ENCODE measurements around the gene SRCAP. TPM values are rescaled to one million over a fixed set of nuclear protein-coding genes. Genes with fewer than 3 reads are reported as not detected.
"Not testable (repeated sequence)": the region's sequence is repeated elsewhere in the genome, so short reads cannot be mapped to it uniquely, and the experiment has no call there.

Gene SRCAP
- total RNA-seq, 4 donors from 2014 or later, result 15.9 to 40.4 (median 30.0) TPM

DNA sequence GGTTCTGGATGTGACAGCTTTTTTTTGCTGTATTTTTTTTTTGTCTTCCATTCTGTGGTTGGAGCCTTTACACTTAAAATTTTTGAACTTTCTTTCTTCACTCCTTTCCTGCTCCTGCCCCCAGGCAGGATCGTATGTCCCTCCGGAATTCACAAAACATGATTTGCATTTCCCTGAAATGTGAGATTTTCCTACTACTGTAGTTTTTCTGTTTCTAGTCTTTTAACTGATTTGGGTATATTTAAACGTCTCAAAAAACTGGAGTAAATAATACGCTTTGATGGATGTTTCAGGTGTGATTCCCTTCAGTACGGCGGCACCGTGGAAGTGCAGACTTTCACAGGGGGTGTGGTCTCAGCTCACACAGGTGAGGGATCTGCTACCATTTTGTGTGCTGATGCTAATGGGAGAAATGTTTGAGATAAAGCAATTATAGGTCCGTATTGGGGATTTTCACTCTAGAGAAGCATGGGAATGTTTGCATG, 686 bp downstream of the SRCAP start:
- TF ChIP-seq, protein P1, sequence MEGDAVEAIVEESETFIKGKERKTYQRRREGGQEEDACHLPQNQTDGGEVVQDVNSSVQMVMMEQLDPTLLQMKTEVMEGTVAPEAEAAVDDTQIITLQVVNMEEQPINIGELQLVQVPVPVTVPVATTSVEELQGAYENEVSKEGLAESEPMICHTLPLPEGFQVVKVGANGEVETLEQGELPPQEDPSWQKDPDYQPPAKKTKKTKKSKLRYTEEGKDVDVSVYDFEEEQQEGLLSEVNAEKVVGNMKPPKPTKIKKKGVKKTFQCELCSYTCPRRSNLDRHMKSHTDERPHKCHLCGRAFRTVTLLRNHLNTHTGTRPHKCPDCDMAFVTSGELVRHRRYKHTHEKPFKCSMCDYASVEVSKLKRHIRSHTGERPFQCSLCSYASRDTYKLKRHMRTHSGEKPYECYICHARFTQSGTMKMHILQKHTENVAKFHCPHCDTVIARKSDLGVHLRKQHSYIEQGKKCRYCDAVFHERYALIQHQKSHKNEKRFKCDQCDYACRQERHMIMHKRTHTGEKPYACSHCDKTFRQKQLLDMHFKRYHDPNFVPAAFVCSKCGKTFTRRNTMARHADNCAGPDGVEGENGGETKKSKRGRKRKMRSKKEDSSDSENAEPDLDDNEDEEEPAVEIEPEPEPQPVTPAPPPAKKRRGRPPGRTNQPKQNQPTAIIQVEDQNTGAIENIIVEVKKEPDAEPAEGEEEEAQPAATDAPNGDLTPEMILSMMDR (IDR thresholded peaks at IDR 0.05), result no peak

DNA sequence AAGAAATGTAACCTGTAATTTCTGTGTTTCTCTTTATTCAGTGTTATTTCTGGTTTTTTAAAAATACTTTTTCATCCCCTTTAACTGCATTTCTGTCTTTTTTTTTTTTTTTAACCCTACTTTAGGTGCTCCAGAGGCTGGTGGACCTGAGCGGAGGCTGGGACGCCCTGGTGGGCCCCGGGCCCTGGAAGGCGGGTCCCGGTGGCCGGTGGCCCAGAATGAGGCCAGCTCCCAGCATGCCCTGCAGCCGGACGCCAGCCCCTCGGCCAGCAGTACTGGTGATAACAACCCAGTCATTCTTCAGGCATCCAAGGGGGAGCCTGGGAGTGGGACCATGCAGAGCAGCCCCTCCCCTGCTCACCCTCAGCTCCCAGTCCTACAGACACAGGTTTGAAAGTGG, 1.5 kb downstream of the SRCAP start:
- TF ChIP-seq, protein P1 (IDR thresholded peaks at IDR 0.05), result no peak
- no peak for DNase-seq (ENCODE audit: low spot score)
- no peak for ATAC-seq (ENCODE audit: low FRiP score)

More for the DNA sequence above, 686 bp downstream of the SRCAP start:
- ATAC-seq (ENCODE audit: low FRiP score) (no peak), DNase-seq (ENCODE audit: low spot score) (no peak)

DNA sequence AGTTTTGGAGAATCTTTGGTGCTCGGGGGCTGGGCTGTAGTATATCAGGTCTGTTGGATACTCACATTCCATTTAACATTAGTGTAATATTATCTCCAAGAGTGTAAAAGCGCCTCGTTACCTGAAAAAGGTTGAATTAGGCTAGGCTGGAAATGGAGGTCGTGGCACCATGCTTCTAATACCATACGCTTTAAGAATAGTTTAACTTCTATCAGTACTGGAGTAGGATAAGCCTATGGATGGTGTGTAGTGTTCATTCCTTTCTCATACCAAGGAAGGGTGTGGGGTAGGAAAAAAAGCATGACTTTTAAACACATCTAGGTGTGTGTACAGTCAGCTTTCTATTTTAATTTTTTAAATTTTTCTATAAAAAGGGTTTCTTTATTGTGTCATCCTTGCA, 2.0 kb downstream of the SRCAP start:
- TF ChIP-seq, protein P1 (IDR thresholded peaks at IDR 0.05), result no peak
- DNase-seq (ENCODE audit: low spot score) (no peak), ATAC-seq (ENCODE audit: low FRiP score) (no peak)

DNA sequence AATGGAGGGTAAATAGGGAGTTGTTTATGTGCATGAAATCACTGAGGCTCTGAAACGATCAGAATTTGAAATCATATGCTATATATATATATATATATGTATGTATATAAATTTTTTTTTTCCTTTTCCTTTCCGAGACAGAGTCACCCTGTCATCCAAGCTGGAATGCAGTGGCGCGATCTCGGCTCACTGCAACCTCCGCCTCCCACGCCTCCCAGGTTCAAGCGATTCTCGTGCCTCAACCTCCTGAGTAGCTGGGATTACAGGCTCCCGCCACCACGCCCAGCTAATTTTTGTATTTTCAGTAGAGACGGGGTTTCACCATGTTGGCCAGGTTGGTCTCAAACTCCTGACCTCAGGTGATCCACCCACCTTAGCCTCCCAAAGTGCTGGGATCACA, 4.1 kb downstream of the SRCAP start:
- not testable (repeated sequence) for ATAC-seq (ENCODE audit: low FRiP score)

DNA sequence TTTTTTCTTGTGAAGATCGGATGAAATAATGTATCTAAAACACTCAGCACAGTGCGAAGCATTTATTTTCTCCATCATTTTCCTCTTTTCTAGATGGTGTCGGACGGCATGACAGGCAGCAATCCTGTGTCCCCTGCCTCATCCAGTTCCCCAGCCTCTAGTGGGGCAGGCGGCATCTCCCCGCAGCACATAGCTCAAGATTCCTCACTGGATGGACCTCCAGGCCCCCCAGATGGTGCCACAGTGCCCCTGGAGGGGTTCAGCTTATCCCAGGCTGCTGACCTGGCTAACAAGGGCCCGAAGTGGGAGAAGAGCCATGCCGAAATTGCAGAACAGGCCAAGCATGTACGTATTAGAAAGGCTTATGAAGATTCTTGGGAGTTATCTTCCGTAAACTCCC, 5.0 kb downstream of the SRCAP start:
- no peak for DNase-seq (ENCODE audit: low spot score)
- no peak for ATAC-seq (ENCODE audit: low FRiP score)

More for the DNA sequence above, 4.1 kb downstream of the SRCAP start:
- DNase-seq (ENCODE audit: low spot score), result not testable (repeated sequence)

DNA sequence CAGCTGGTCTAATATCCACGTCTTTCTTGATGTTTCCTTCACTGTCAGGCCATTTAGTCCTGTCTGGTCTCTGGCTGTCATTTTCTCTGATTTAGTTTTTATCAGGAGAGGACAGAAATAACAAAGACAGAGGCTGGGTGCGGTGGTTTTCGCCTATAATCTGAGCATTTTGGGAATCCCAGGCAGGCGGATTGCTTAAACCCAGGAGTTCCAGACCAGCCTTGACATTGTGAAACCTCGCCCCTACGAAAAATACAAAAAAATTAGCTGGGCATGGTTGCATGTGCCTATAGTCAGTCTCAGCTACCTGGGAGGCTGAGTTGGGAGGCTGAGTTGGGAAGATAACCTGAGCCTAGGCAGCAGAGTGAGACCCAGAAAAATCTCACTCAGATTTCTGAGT, 7.1 kb downstream of the SRCAP start:
- DNase-seq (ENCODE audit: low spot score) (no peak), ATAC-seq (ENCODE audit: low FRiP score) (no peak)
- TF ChIP-seq, protein P1 (IDR thresholded peaks at IDR 0.05), result no peak

More for the DNA sequence above, 5.0 kb downstream of the SRCAP start:
- TF ChIP-seq, protein P1 (IDR thresholded peaks at IDR 0.05), result no peak

DNA sequence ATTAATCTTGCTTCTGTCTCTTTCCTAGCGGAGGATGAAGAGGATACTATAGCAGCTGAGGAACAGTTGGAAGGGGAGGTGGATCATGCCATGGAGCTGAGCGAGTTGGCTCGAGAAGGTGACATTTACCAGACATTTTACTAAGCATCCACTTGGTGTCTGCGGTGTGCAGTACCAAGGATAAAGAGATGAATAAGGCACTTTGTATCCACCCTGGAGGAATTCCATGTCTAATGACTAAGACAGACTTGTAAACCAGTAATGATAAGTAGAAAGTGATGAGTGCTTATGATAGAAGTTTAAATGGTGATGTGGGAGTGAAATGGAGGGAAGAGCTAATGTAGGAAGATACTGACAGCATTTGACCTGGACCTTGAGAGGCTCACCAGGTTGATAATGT, 12.0 kb downstream of the SRCAP start:
- TF ChIP-seq, protein P1 (IDR thresholded peaks at IDR 0.05), result no peak
- ATAC-seq (ENCODE audit: low FRiP score) (no peak), DNase-seq (ENCODE audit: low spot score) (no peak)

DNA sequence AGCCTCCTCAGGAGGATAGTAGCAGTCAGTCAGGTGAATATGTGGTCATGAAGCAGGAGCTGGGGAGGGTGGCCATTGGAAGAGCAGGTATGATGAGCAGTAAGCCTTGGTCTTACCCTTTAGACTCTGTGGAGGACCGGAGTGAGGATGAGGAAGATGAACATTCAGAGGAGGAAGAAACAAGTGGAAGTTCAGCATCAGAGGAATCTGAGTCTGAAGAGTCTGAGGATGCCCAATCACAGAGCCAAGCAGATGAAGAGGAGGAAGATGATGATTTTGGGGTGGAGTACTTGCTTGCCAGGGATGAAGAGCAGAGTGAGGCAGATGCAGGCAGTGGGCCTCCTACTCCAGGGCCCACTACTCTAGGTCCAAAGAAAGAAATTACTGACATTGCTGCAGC, 12.7 kb downstream of the SRCAP start:
- no peak for ATAC-seq (ENCODE audit: low FRiP score)
- TF ChIP-seq, protein P1 (IDR thresholded peaks at IDR 0.05), result no peak
- DNase-seq (ENCODE audit: low spot score), result no peak
